Osteoblast (primary cell): ENCODE data around the gene CARF. TPM values are rescaled to one million over a fixed set of nuclear protein-coding genes. Genes with fewer than 3 reads are reported as not detected.

Source experiments
- DNase-seq: peaks from one replicate; pipeline ENCODE4 v3.0.0; 2011; ENCODE audit warnings: low spot score, mixed read lengths; ENCODE audit not compliant: insufficient read length; ENCODE audit errors: missing footprints
- H2AFZ ChIP-seq: 2 replicates; pipeline ENCODE4 v1.6.0; 2011; ENCODE audit warnings: mild to moderate bottlenecking, low read length
- H3K27ac ChIP-seq: 2 replicates; pipeline ENCODE4 v1.5.1; 2011; ENCODE audit warnings: mild to moderate bottlenecking, low read depth, low read length, moderate library complexity
- H3K27me3 ChIP-seq: 2 replicates; pipeline ENCODE4 v1.6.0; 2012; ENCODE audit warnings: mild to moderate bottlenecking, control low read depth, inconsistent platforms, low read length, moderate library complexity; ENCODE audit not compliant: insufficient read depth
- H3K36me3 ChIP-seq: 2 replicates; pipeline ENCODE4 v1.5.1; 2011; ENCODE audit warnings: mild to moderate bottlenecking, low read length, control low read depth, moderate library complexity; ENCODE audit not compliant: insufficient read depth
- H3K4me1 ChIP-seq: 2 replicates; pipeline ENCODE4 v1.5.1; 2011; ENCODE audit warnings: mild to moderate bottlenecking, low read length, control low read depth, moderate library complexity; ENCODE audit not compliant: insufficient read depth
- H3K4me2 ChIP-seq: 2 replicates; pipeline ENCODE4 v1.6.0; 2011; ENCODE audit warnings: mild to moderate bottlenecking, low read length; ENCODE audit not compliant: insufficient read depth
- H3K4me3 ChIP-seq: fragments of 200-600 bp; sonication (generic); 3 replicates; pipeline ENCODE4 v1.5.1; 2012; ENCODE audit warnings: mild to moderate bottlenecking, low read length, inconsistent platforms; ENCODE audit not compliant: insufficient read depth
- H3K79me2 ChIP-seq: 2 replicates; pipeline ENCODE4 v1.6.0; 2012; ENCODE audit warnings: mild to moderate bottlenecking, low read length, control low read depth, inconsistent platforms; ENCODE audit not compliant: insufficient read depth
- H3K9me3 ChIP-seq: 2 replicates; pipeline ENCODE4 v1.5.1; 2011; ENCODE audit warnings: low read depth, low read length, control low read depth
- H4K20me1 ChIP-seq: 2 replicates; pipeline ENCODE4 v1.6.0; 2012; ENCODE audit warnings: mild to moderate bottlenecking, low read length, control low read depth; ENCODE audit not compliant: insufficient read depth
- CTCF ChIP-seq: IDR thresholded peaks from 2 replicates; pipeline ENCODE4 v1.5.1; 2011; ENCODE audit warnings: mild to moderate bottlenecking, low read depth, low read length, moderate library complexity; ENCODE audit errors: extremely low read depth
- total RNA-seq: library from RNA; depleted of rRNA; stranded (reverse); fragments of >200 nt; gene quantifications from 2 replicates; pipeline ENCODE4 v1.2.3, GENCODE V29; 2012

CARF gene
- total RNA-seq, 1 donor = 11.9 TPM

- no peak for TF ChIP-seq CTCF
- no peaks in the 10 kb centered on the region for H3K27me3 ChIP-seq
- no peak for DNase-seq
- H3K79me2 ChIP-seq = no peaks in the 10 kb centered on the region
- H3K4me1 ChIP-seq = no peaks in the 10 kb centered on the region
- no peak overlapping the region for H3K4me3 ChIP-seq
- H3K27ac ChIP-seq = no peak overlapping the region
- no peak overlapping the region for H3K4me2 ChIP-seq
- no peaks in the 10 kb centered on the region for H3K9me3 ChIP-seq
- no peak overlapping the region for H2AFZ ChIP-seq
- H4K20me1 ChIP-seq = no peaks in the 10 kb centered on the region
- H3K36me3 ChIP-seq = no peaks in the 10 kb centered on the region
Observed at GRCh38 chr2:203002054-203002821, 90.2 kb downstream of the CARF start.

DNA sequence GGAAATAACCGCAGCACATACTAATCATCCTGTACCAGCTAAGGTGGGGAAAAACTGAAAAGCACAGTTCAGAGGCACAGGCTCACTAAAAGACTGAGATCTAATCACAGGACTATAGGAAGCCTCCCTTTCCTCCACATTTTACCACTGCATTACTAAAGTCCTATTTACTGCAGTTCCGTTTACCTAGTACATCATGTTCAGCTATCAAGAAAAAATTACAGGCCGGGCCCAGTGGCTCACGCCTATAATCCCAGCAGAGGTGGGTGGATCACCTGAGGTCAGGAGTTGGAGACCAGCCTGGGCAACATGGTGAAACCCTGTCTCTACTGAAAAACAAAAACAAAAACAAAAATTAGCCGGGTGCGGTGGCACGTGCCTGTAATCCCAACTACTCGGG lies 91.6 kb downstream of the CARF start:
- H3K4me1 ChIP-seq = no peaks in the 10 kb centered on the region
- no peaks in the 10 kb centered on the region for H3K36me3 ChIP-seq
- H3K4me2 ChIP-seq = no peak overlapping the region
- no peak overlapping the region for H3K27ac ChIP-seq
- H4K20me1 ChIP-seq = no peaks in the 10 kb centered on the region
- no peaks in the 10 kb centered on the region for H3K27me3 ChIP-seq
- no peak overlapping the region for H3K4me3 ChIP-seq
- no peaks in the 10 kb centered on the region for H3K79me2 ChIP-seq
- no peak overlapping the region for H2AFZ ChIP-seq
- H3K9me3 ChIP-seq = no peaks in the 10 kb centered on the region
- no peak for TF ChIP-seq CTCF
- DNase-seq = no peak

DNA sequence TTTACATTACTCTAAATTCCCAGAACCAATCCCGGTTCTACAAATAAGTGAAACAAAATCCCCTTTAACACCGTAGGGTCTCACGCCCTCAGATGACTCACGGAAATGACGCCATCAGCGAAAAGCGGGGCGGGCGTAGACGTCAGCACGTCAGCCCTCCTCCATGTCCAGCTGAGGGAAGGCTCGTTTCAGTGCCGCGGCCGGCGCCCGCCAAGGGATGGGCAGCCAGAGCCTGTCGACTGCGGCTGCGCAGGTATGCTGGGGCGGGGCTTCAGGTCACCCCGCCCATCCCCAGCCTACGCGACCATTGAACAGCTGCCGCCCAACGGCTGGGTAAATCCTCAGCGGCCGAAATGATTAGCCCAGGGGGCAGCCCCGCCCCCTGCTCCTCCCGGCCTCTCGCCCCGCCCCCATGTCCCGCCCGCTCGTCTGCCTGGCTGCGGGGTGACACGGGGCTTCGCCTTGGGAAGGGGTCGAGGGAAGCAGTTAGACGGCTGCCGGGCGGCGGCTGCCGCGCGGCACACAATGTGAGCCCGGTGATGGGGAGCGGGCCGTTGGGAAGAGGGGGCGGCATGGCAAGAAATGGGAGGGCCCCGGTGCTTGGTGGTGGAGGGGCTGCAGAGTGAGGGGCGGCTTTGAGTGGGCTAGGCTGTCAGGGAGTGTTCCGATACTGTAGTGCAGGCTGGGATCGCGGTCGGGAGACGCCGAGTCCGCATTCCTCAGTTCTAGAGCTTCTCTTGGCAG lies 102.6 kb downstream of the CARF start, which contains the start of gene NBEAL1:
Gene NBEAL1 (plus strand): TSS at position 420 of the 744 bp plus-strand sequence. CDS start 1,510 bp downstream, outside the sequence.
- peak; percentile 96 for DNase-seq
- Histone ChIP-seq H3K27ac (peak within 1 kb of the TSS; percentile 99), H3K4me2 (peak within 1 kb of the TSS; percentile 94), H2AFZ (peak within 1 kb of the TSS; percentile 98), H3K9me3 (no peaks in the 10 kb centered on the region), H4K20me1 (peaks cover 17% of the 10 kb centered on the region), H3K36me3 (peaks cover 4% of the 10 kb centered on the region), H3K27me3 (no peaks in the 10 kb centered on the region), H3K79me2 (peaks cover 48% of the 10 kb centered on the region), H3K4me3 (peak within 1 kb of the TSS; percentile 98), H3K4me1 (peaks cover 24% of the 10 kb centered on the region)
- TF ChIP-seq CTCF = no peak

GRCh38 chr2:203016716-203017115 lies 104.6 kb downstream of the CARF start:
- peak overlapping the region; percentile 90 for H3K4me2 ChIP-seq
- TF ChIP-seq CTCF = no peak
- peak overlapping the region; percentile 68 for H3K4me3 ChIP-seq
- H3K36me3 ChIP-seq = peaks cover 4% of the 10 kb centered on the region
- no peaks in the 10 kb centered on the region for H3K9me3 ChIP-seq
- no peak for DNase-seq
- H3K27me3 ChIP-seq = no peaks in the 10 kb centered on the region
- H3K79me2 ChIP-seq = peaks cover 64% of the 10 kb centered on the region
- no peak overlapping the region for H2AFZ ChIP-seq
- peaks cover 17% of the 10 kb centered on the region for H4K20me1 ChIP-seq
- H3K27ac ChIP-seq = peak overlapping the region; percentile 57
- H3K4me1 ChIP-seq = peaks cover 25% of the 10 kb centered on the region
